Measurements from ENCODE around the gene KCNQ1.

Gene KCNQ1

GRCh38 chr11:2789331-2789730 is 344.5 kb downstream of the KCNQ1 start:
- TF ChIP-seq TAF1 (IDR thresholded peaks at IDR 0.05; ENCODE audit: low read depth, low read length) (no peak), POLR2AphosphoS5 (IDR thresholded peaks at IDR 0.05; ENCODE audit: low read depth, low read length) (no peak), SPI1 (IDR thresholded peaks at IDR 0.05; ENCODE audit: low read depth, low read length) (no peak), POLR2A (IDR thresholded peaks at IDR 0.05; ENCODE audit: low read depth, low read length) (no peak), POU2F2 (IDR thresholded peaks at IDR 0.05; ENCODE audit: low read depth, low read length) (no peak), PAX5 (IDR thresholded peaks at IDR 0.05; ENCODE audit: insufficient read depth, low read length, severe bottlenecking) (no peak)
- no peak for FAIRE-seq
- DNase-seq (ENCODE audit: insufficient read length, low spot score), result no peak

GRCh38 chr11:2789791-2790567 is 345.2 kb downstream of the KCNQ1 start:
- TF ChIP-seq POU2F2 (IDR thresholded peaks at IDR 0.05; ENCODE audit: low read depth, low read length) (no peak), POLR2A (IDR thresholded peaks at IDR 0.05; ENCODE audit: low read depth, low read length) (no peak), PAX5 (IDR thresholded peaks at IDR 0.05; ENCODE audit: insufficient read depth, low read length, severe bottlenecking) (no peak), TAF1 (IDR thresholded peaks at IDR 0.05; ENCODE audit: low read depth, low read length) (no peak), SPI1 (IDR thresholded peaks at IDR 0.05; ENCODE audit: low read depth, low read length) (no peak), POLR2AphosphoS5 (IDR thresholded peaks at IDR 0.05; ENCODE audit: low read depth, low read length) (no peak)
- FAIRE-seq (no peak), DNase-seq (ENCODE audit: insufficient read length, low spot score) (no peak)

GRCh38 chr11:2790568-2790921 is 345.7 kb downstream of the KCNQ1 start:
- TF ChIP-seq POU2F2 (IDR thresholded peaks at IDR 0.05; ENCODE audit: low read depth, low read length) (no peak), TAF1 (IDR thresholded peaks at IDR 0.05; ENCODE audit: low read depth, low read length) (no peak), SPI1 (IDR thresholded peaks at IDR 0.05; ENCODE audit: low read depth, low read length) (no peak), POLR2A (IDR thresholded peaks at IDR 0.05; ENCODE audit: low read depth, low read length) (no peak), POLR2AphosphoS5 (IDR thresholded peaks at IDR 0.05; ENCODE audit: low read depth, low read length) (no peak), PAX5 (IDR thresholded peaks at IDR 0.05; ENCODE audit: insufficient read depth, low read length, severe bottlenecking) (no peak)
- no peak for FAIRE-seq
- no peak for DNase-seq (ENCODE audit: insufficient read length, low spot score)

- DNase-seq (ENCODE audit: insufficient read length, low spot score) (no peak), FAIRE-seq (no peak)
- no peak for TF ChIP-seq PAX5 (IDR thresholded peaks at IDR 0.05; ENCODE audit: insufficient read depth, low read length, severe bottlenecking)
- TF ChIP-seq POU2F2 (IDR thresholded peaks at IDR 0.05; ENCODE audit: low read depth, low read length), result no peak
- TF ChIP-seq POLR2A (IDR thresholded peaks at IDR 0.05; ENCODE audit: low read depth, low read length), result no peak
- no peak for TF ChIP-seq SPI1 (IDR thresholded peaks at IDR 0.05; ENCODE audit: low read depth, low read length)
- no peak for TF ChIP-seq POLR2AphosphoS5 (IDR thresholded peaks at IDR 0.05; ENCODE audit: low read depth, low read length)
- TF ChIP-seq TAF1 (IDR thresholded peaks at IDR 0.05; ENCODE audit: low read depth, low read length), result no peak
These were observed 346.3 kb downstream of the KCNQ1 start for GRCh38 chr11:2791139-2791520.

DNA sequence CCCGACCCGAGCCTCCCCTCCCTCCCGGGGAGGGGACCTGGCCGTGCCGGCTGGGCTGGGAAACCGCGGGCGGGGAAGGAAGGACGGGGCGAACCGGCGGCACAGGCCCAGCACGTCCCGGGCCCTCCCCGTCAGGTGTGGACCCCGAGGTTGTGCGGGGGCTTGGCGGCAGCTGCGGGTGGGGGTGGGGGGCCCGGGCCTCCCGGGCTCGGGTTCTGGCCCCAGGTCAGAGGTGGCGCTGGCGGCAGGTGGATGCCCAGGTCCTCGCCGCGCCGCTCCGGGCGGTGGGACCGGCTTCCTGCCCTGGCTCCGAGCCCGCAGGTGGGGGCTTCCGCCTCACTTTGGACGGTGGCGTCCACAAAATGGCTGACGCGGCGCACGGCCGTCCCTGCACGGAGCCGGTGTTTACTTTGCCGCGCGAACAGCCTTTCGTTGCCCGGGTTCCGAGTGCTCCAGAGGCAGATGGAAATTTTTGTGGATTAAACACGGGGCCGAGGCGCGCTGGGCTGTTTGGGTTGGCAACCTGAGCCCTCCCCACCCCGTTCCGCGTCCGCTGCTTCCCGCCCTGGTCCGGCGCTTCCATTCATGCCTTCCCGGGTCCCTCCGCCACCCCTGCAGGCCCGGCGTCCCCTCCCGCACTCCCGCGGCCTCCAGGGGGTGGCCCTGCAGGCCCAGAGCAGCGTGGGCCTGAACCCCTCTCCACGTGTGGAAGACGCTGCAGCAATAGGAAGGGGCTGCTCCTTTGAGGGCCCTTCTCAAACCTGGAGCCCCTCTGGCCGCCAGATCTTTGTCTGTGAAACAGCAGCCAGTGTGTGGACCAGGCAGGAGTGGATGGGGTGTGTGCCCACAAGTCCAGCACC is 346.9 kb downstream of the KCNQ1 start:
- TF ChIP-seq SPI1 (IDR thresholded peaks at IDR 0.05; ENCODE audit: low read depth, low read length) (no peak), POU2F2 (IDR thresholded peaks at IDR 0.05; ENCODE audit: low read depth, low read length) (no peak), TAF1 (IDR thresholded peaks at IDR 0.05; ENCODE audit: low read depth, low read length) (no peak), POLR2AphosphoS5 (IDR thresholded peaks at IDR 0.05; ENCODE audit: low read depth, low read length) (no peak), POLR2A (IDR thresholded peaks at IDR 0.05; ENCODE audit: low read depth, low read length) (no peak), PAX5 (IDR thresholded peaks at IDR 0.05; ENCODE audit: insufficient read depth, low read length, severe bottlenecking) (no peak)
- no peak for FAIRE-seq
- no peak for DNase-seq (ENCODE audit: insufficient read length, low spot score)

- TF ChIP-seq TAF1 (IDR thresholded peaks at IDR 0.05; ENCODE audit: low read depth, low read length) (no peak), SPI1 (IDR thresholded peaks at IDR 0.05; ENCODE audit: low read depth, low read length) (no peak), POU2F2 (IDR thresholded peaks at IDR 0.05; ENCODE audit: low read depth, low read length) (no peak), POLR2A (IDR thresholded peaks at IDR 0.05; ENCODE audit: low read depth, low read length) (no peak), POLR2AphosphoS5 (IDR thresholded peaks at IDR 0.05; ENCODE audit: low read depth, low read length) (no peak), PAX5 (IDR thresholded peaks at IDR 0.05; ENCODE audit: insufficient read depth, low read length, severe bottlenecking) (no peak)
- FAIRE-seq (no peak), DNase-seq (ENCODE audit: insufficient read length, low spot score) (no peak)
These were observed 347.8 kb downstream of the KCNQ1 start for GRCh38 chr11:2792381-2793250.

GRCh38 chr11:2793701-2794045 is 348.9 kb downstream of the KCNQ1 start:
- DNase-seq (ENCODE audit: insufficient read length, low spot score) (no peak), FAIRE-seq (no peak)
- no peak for TF ChIP-seq POLR2AphosphoS5 (IDR thresholded peaks at IDR 0.05; ENCODE audit: low read depth, low read length)
- TF ChIP-seq POU2F2 (IDR thresholded peaks at IDR 0.05; ENCODE audit: low read depth, low read length), result no peak
- no peak for TF ChIP-seq TAF1 (IDR thresholded peaks at IDR 0.05; ENCODE audit: low read depth, low read length)
- TF ChIP-seq PAX5 (IDR thresholded peaks at IDR 0.05; ENCODE audit: insufficient read depth, low read length, severe bottlenecking), result no peak
- TF ChIP-seq POLR2A (IDR thresholded peaks at IDR 0.05; ENCODE audit: low read depth, low read length), result no peak
- no peak for TF ChIP-seq SPI1 (IDR thresholded peaks at IDR 0.05; ENCODE audit: low read depth, low read length)

GRCh38 chr11:2794046-2794967 is 349.5 kb downstream of the KCNQ1 start:
- DNase-seq (ENCODE audit: insufficient read length, low spot score), result no peak
- no peak for FAIRE-seq

More at GRCh38 chr11:2794046-2794967, 349.5 kb downstream of the KCNQ1 start:
- TF ChIP-seq SPI1 (IDR thresholded peaks at IDR 0.05; ENCODE audit: low read depth, low read length) (no peak), TAF1 (IDR thresholded peaks at IDR 0.05; ENCODE audit: low read depth, low read length) (no peak)

Measured in GM12891 (cell line).